Middle frontal gyrus (tissue), 1 donor: ENCODE data around the gene MLF2.
"Not testable (repeated sequence)": the region's sequence is repeated elsewhere in the genome, so short reads cannot be mapped to it uniquely, and the experiment has no call there.

Experiments
- DNase-seq: peaks from one replicate; pipeline ENCODE4 v3.0.0-alpha.2; 2015; ENCODE audit warnings: low spot score; ENCODE audit errors: extremely low spot score

Gene MLF2

GRCh38 chr12:6765634-6766581, 13.0 kb upstream of the MLF2 start, which contains the start of gene PTMS:
Gene PTMS (plus strand): TSS chr12:6766363. CDS start chr12:6766706, 343 bp downstream.
- DNase-seq = no peak

GRCh38 chr12:6765048-6765633, 12.2 kb upstream of the MLF2 start:
- no peak for DNase-seq

- peak; percentile 85 for DNase-seq
Observed at GRCh38 chr12:6764011-6764828, 11.3 kb upstream of the MLF2 start.

- DNase-seq = no peak
Observed at GRCh38 chr12:6763380-6763779, 10.4 kb upstream of the MLF2 start.

GRCh38 chr12:6759741-6760140, 6.8 kb upstream of the MLF2 start:
- DNase-seq = no peak

GRCh38 chr12:6758506-6759095, 5.7 kb upstream of the MLF2 start:
- DNase-seq = no peak

- no peak for DNase-seq
Observed at GRCh38 chr12:6757028-6757690, 4.2 kb upstream of the MLF2 start.

- no peak for DNase-seq
Observed at GRCh38 chr12:6754411-6754810, 1.5 kb upstream of the MLF2 start.

GRCh38 chr12:6753772-6754356, 923 bp upstream of the MLF2 start:
- DNase-seq = no peak

- peak; percentile 29 for DNase-seq
Observed at GRCh38 chr12:6752167-6752920, 597 bp downstream of the MLF2 start.

GRCh38 chr12:6751767-6752166, 1.2 kb downstream of the MLF2 start:
- no peak for DNase-seq

- no peak for DNase-seq
Observed at GRCh38 chr12:6750506-6750905, 2.4 kb downstream of the MLF2 start.

GRCh38 chr12:6748761-6749160, 4.2 kb downstream of the MLF2 start:
- DNase-seq = no peak

- DNase-seq = no peak
Observed at GRCh38 chr12:6747216-6747615, 5.7 kb downstream of the MLF2 start.

GRCh38 chr12:6745741-6746525, 7.0 kb downstream of the MLF2 start:
- no peak for DNase-seq

GRCh38 chr12:6743300-6743699, 9.6 kb downstream of the MLF2 start:
- not testable (repeated sequence) for DNase-seq

- no peak for DNase-seq
Observed at GRCh38 chr12:6742834-6743233, 10.1 kb downstream of the MLF2 start.

GRCh38 chr12:6742080-6742479, 10.9 kb downstream of the MLF2 start:
- DNase-seq = not testable (repeated sequence)

GRCh38 chr12:6736754-6737153, 16.2 kb downstream of the MLF2 start:
- DNase-seq = no peak
